HepG2 (cell line): ENCODE measurements around the gene IQGAP3. TPM values are rescaled to one million over a fixed set of nuclear protein-coding genes. Genes with fewer than 3 reads are reported as not detected.

Experiments used
- ATF7 ChIP-seq, 2 experiments: fragments of 450-650 bp in 1 of 2; sonication (generic) in 1 of 2; formaldehyde crosslinking in 1 of 2; IDR thresholded peaks; 2 replicates each; pipeline versions ENCODE4 v1.4.0 to v1.6.1; 2016 to 2020; ENCODE audit warnings: antibody characterized with exemption in 1 of 2, mild to moderate bottlenecking in 1 of 2, missing genetic modification reagents in 1 of 2
- BHLHE40 ChIP-seq: IDR thresholded peaks from 2 replicates; pipeline ENCODE4 v1.6.1; 2011; ENCODE audit warnings: low read length, improper control_type of control experiment
- DPF2 ChIP-seq: sonication (generic); formaldehyde crosslinking; IDR thresholded peaks from 2 replicates; pipeline ENCODE4 v1.4.0; 2020; ENCODE audit warnings: mild to moderate bottlenecking, low read depth, missing genetic modification reagents, borderline replicate concordance
- GABPB1 ChIP-seq: IDR thresholded peaks from 2 replicates; pipeline ENCODE4 v1.6.1; 2016; ENCODE audit warnings: mild to moderate bottlenecking, missing genetic modification reagents, moderate library complexity, missing compliant biosample characterization
- GPN1 ChIP-seq: sonication (generic); formaldehyde crosslinking; IDR thresholded peaks from 2 replicates; pipeline ENCODE4 v1.5.1; 2020; ENCODE audit warnings: missing genetic modification reagents, borderline replicate concordance
- NFKBIZ ChIP-seq: IDR thresholded peaks from 2 replicates; pipeline ENCODE4 v1.6.1; 2018; ENCODE audit warnings: missing genetic modification reagents, missing compliant biosample characterization
- PHF21A ChIP-seq: sonication (generic); formaldehyde crosslinking; IDR thresholded peaks from 2 replicates; pipeline ENCODE4 v1.5.0; 2020; ENCODE audit warnings: mild to moderate bottlenecking, missing genetic modification reagents
- RARA ChIP-seq: IDR thresholded peaks from 2 replicates; pipeline ENCODE4 v1.6.1; 2016; ENCODE audit warnings: missing genetic modification reagents, missing compliant biosample characterization
- RFX5 ChIP-seq: IDR thresholded peaks from 2 replicates; pipeline ENCODE4 v1.6.1; 2011; ENCODE audit warnings: low read depth, low read length, improper control_type of control experiment
- TBX2 ChIP-seq: sonication (generic); formaldehyde crosslinking; IDR thresholded peaks from 2 replicates; pipeline ENCODE4 v1.5.0; 2020; ENCODE audit warnings: missing genetic modification reagents, mild to moderate bottlenecking, borderline replicate concordance
- ZNF530 ChIP-seq: sonication (generic); formaldehyde crosslinking; IDR thresholded peaks from 2 replicates; pipeline ENCODE4 v1.5.0; 2020; ENCODE audit warnings: low read depth, mild to moderate bottlenecking, missing genetic modification reagents
- ZNF850 ChIP-seq: sonication (generic); formaldehyde crosslinking; conservative IDR thresholded peaks from 2 replicates; pipeline ENCODE4 v1.9.0; 2021; ENCODE audit warnings: mild to moderate bottlenecking, missing genetic modification reagents
- polyA plus RNA-seq, 8 experiments: library from polyadenylated mRNA; depleted of rRNA in 3 of 8; stranded (reverse) in 7 of 8; unstranded in 1 of 8; fragments of >200 nt; fragmentation: Illumina TruSeq in 4 of 8; extraction: Trizol in 4 of 8; gene quantifications; 2 replicates each; pipeline versions ENCODE4 v1.2.1 to v1.2.3, GENCODE V29; 2011 to 2016; ENCODE audit warnings: low read depth in 4 of 8, missing spikeins in 1 of 8, mixed read lengths in 1 of 8; ENCODE audit not compliant: insufficient read depth in 1 of 8
- total RNA-seq, 5 experiments: library from RNA; depleted of rRNA; stranded (reverse); fragments of >200 nt; fragmentation: Illumina TruSeq; extraction: Trizol; gene quantifications; 2 replicates each; pipeline ENCODE4 v1.2.3, GENCODE V29; 2016; ENCODE audit warnings: low read depth in 1 of 5
- TF ChIP-seq, protein P1 (sequence below): sonication (generic); formaldehyde crosslinking; IDR thresholded peaks from 2 replicates; pipeline ENCODE4 v1.4.0; 2020; ENCODE audit warnings: missing genetic modification reagents
- TF ChIP-seq, protein P2 (sequence below): IDR thresholded peaks from 2 replicates; pipeline ENCODE4 v1.6.1; 2016; ENCODE audit warnings: missing compliant biosample characterization, missing genetic modification reagents, borderline replicate concordance
- TF ChIP-seq, protein P3 (sequence below): sonication (generic); formaldehyde crosslinking; IDR thresholded peaks from 2 replicates; pipeline ENCODE4 v1.8.0; 2022; ENCODE audit warnings: low read depth, missing genetic modification reagents
- TF ChIP-seq, protein P4 (sequence below): sonication (generic); formaldehyde crosslinking; IDR thresholded peaks from 2 replicates; pipeline ENCODE4 v1.4.0; 2020; ENCODE audit warnings: missing genetic modification reagents
- TF ChIP-seq, protein P5 (sequence below): sonication (generic); formaldehyde crosslinking; IDR thresholded peaks from 2 replicates; pipeline ENCODE4 v1.8.0; 2022; ENCODE audit warnings: missing genetic modification reagents, mild to moderate bottlenecking, borderline replicate concordance

Gene IQGAP3
- total and polyA plus RNA-seq, 2 of the 13 experiments (the other 11 are each of a cell fraction or from before 2014, with no cell fraction given) = 13.5 to 14.1 TPM

DNA sequence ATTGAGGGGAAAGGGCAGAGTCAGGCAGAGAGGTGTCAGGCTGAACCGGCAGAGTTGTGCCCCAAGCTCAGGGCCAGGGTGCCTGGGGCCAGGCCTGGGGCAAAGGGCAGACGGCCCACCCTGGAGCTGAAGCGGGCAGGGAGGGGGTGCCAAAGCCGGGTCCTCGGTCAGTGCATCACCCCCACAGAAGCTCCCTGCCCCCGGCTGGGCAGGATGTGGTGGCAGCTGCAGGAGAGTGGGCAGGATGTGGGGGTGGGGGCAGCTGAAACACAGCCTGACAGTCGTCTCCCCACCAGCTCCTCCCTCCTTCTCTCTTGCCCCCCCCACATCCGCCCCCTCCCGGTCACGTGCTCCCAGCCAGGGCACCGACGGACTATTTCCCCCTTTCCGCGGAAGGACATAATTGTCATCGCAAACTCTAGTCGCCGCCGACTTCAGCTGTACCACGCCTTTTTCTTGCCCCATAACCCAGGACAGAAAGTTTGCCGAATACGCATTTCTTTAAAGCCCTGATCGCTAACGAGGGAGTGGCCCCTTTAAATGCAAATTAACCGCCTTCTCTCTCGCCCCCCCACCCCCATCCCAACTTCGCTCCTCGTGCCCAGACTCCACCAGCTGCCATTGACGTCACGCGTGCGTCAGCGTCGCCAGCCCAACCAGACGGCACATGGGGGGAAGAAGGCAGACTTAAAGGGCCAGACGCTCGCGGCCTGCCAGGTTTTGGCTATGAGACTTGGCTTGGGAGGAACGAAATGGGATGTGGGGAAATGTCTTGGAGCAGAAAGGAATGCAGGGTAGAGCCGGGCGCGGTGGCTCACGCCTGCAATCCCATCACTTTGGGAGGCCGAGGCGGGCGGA is 67.3 kb downstream of the IQGAP3 start (continued):
- TF ChIP-seq GABPB1 (CRISPR knock-in tag) = peak; percentile 73
- TF ChIP-seq, protein P1, sequence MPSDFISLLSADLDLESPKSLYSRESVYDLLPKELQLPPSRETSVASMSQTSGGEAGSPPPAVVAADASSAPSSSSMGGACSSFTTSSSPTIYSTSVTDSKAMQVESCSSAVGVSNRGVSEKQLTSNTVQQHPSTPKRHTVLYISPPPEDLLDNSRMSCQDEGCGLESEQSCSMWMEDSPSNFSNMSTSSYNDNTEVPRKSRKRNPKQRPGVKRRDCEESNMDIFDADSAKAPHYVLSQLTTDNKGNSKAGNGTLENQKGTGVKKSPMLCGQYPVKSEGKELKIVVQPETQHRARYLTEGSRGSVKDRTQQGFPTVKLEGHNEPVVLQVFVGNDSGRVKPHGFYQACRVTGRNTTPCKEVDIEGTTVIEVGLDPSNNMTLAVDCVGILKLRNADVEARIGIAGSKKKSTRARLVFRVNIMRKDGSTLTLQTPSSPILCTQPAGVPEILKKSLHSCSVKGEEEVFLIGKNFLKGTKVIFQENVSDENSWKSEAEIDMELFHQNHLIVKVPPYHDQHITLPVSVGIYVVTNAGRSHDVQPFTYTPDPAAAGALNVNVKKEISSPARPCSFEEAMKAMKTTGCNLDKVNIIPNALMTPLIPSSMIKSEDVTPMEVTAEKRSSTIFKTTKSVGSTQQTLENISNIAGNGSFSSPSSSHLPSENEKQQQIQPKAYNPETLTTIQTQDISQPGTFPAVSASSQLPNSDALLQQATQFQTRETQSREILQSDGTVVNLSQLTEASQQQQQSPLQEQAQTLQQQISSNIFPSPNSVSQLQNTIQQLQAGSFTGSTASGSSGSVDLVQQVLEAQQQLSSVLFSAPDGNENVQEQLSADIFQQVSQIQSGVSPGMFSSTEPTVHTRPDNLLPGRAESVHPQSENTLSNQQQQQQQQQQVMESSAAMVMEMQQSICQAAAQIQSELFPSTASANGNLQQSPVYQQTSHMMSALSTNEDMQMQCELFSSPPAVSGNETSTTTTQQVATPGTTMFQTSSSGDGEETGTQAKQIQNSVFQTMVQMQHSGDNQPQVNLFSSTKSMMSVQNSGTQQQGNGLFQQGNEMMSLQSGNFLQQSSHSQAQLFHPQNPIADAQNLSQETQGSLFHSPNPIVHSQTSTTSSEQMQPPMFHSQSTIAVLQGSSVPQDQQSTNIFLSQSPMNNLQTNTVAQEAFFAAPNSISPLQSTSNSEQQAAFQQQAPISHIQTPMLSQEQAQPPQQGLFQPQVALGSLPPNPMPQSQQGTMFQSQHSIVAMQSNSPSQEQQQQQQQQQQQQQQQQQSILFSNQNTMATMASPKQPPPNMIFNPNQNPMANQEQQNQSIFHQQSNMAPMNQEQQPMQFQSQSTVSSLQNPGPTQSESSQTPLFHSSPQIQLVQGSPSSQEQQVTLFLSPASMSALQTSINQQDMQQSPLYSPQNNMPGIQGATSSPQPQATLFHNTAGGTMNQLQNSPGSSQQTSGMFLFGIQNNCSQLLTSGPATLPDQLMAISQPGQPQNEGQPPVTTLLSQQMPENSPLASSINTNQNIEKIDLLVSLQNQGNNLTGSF = no peak
- peak; percentile 76 for TF ChIP-seq BHLHE40
- no peak for TF ChIP-seq ATF7 (IDR thresholded peaks at IDR 0.05)
- TF ChIP-seq ATF7 (CRISPR knock-in tag; IDR thresholded peaks at IDR 0.05) = peak; percentile 69; the same call in 1 of the 2 replicates
- TF ChIP-seq, protein P2, sequence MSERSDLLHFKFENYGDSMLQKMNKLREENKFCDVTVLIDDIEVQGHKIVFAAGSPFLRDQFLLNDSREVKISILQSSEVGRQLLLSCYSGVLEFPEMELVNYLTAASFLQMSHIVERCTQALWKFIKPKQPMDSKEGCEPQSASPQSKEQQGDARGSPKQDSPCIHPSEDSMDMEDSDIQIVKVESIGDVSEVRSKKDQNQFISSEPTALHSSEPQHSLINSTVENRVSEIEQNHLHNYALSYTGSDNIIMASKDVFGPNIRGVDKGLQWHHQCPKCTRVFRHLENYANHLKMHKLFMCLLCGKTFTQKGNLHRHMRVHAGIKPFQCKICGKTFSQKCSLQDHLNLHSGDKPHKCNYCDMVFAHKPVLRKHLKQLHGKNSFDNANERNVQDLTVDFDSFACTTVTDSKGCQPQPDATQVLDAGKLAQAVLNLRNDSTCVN (CRISPR knock-in tag) = no peak
- TF ChIP-seq PHF21A = peak; percentile 12; the same call in 1 of the 2 replicates
- peak; percentile 17; the same call in 1 of the 2 replicates for TF ChIP-seq RARA (CRISPR knock-in tag)
- TF ChIP-seq GPN1 (CRISPR knock-in tag) = no peak
- TF ChIP-seq, protein P3, sequence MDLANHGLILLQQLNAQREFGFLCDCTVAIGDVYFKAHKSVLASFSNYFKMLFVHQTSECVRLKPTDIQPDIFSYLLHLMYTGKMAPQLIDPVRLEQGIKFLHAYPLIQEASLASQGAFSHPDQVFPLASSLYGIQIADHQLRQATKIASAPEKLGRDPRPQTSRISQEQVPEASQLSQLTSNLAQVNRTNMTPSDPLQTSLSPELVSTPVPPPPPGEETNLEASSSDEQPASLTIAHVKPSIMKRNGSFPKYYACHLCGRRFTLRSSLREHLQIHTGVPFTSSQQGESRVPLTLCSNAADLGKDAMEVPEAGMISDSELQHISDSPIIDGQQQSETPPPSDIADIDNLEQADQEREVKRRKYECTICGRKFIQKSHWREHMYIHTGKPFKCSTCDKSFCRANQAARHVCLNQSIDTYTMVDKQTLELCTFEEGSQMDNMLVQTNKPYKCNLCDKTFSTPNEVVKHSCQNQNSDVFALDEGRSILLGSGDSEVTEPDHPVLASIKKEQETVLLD (CRISPR knock-in tag) = 0 out of 2 replicates have a peak, but pooled peaks have one; percentile 31
- TF ChIP-seq, protein P4, sequence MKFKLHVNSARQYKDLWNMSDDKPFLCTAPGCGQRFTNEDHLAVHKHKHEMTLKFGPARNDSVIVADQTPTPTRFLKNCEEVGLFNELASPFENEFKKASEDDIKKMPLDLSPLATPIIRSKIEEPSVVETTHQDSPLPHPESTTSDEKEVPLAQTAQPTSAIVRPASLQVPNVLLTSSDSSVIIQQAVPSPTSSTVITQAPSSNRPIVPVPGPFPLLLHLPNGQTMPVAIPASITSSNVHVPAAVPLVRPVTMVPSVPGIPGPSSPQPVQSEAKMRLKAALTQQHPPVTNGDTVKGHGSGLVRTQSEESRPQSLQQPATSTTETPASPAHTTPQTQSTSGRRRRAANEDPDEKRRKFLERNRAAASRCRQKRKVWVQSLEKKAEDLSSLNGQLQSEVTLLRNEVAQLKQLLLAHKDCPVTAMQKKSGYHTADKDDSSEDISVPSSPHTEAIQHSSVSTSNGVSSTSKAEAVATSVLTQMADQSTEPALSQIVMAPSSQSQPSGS (CRISPR knock-in tag) = 0 out of 2 replicates have a peak, but pooled peaks have one; percentile 36
- 0 out of 2 replicates have a peak, but pooled peaks have one; percentile 45 for TF ChIP-seq ZNF850 (CRISPR knock-in tag)
- TF ChIP-seq ZNF530 = no peak
- no peak for TF ChIP-seq DPF2 (CRISPR knock-in tag)
- TF ChIP-seq, protein P5, sequence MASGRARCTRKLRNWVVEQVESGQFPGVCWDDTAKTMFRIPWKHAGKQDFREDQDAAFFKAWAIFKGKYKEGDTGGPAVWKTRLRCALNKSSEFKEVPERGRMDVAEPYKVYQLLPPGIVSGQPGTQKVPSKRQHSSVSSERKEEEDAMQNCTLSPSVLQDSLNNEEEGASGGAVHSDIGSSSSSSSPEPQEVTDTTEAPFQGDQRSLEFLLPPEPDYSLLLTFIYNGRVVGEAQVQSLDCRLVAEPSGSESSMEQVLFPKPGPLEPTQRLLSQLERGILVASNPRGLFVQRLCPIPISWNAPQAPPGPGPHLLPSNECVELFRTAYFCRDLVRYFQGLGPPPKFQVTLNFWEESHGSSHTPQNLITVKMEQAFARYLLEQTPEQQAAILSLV (CRISPR knock-in tag) = no peak
- TF ChIP-seq TBX2 (CRISPR knock-in tag) = peak; percentile 48; the same call in 1 of the 2 replicates
- TF ChIP-seq NFKBIZ (CRISPR knock-in tag) = 0 out of 2 replicates have a peak, but pooled peaks have one; percentile 18
- peak; percentile 71; the same call in 1 of the 2 replicates for TF ChIP-seq RFX5
